ENCODE data around the gene WDR86. TPM values are rescaled to one million over a fixed set of nuclear protein-coding genes. Genes with fewer than 3 reads are reported as not detected.

Gene WDR86
- total and polyA plus RNA-seq, 2 experiments from 2014 or later: not detected

GRCh38 chr7:151349507-151349853 lies 60.4 kb downstream of the WDR86 start:
- no peak overlapping the region for H3K9ac ChIP-seq
- no peaks in the 10 kb centered on the region for H3K9me3 ChIP-seq (ENCODE audit: low read depth)
- no peak overlapping the region for H3K4me2 ChIP-seq (ENCODE audit: unreplicated experiment)
- H3K4me3 ChIP-seq: no peak overlapping the region
- 93 to 94% methylated on average over 5 of the region's 5 CpGs for WGBS, 2 experiments (ENCODE audit: low coverage in 1 of 2, low lambda C conversion rate in 2 of 2, missing lambda C conversion rate in 2 of 2)
- H3K27ac ChIP-seq: no peak overlapping the region
- H3F3A ChIP-seq (ENCODE audit: insufficient read depth): peaks cover 18% of the 10 kb centered on the region
- no peaks in the 10 kb centered on the region for H3K27me3 ChIP-seq (replicated peaks; ENCODE audit: insufficient read depth)
- peaks cover 12% of the 10 kb centered on the region for H3K79me2 ChIP-seq (ENCODE audit: insufficient read depth)
- H3K36me3 ChIP-seq (ENCODE audit: low read depth): peaks cover 35% of the 10 kb centered on the region
- no peaks in the 10 kb centered on the region for H4K20me1 ChIP-seq (ENCODE audit: insufficient read depth)
- no peak overlapping the region for H2AFZ ChIP-seq
- no peak for TF ChIP-seq EZH2 (IDR thresholded peaks at IDR 0.05; ENCODE audit: insufficient read depth, poor library complexity, severe bottlenecking)
- TF ChIP-seq EZH2phosphoT487 (IDR thresholded peaks at IDR 0.05; ENCODE audit: insufficient read depth, low read depth): no peak
- in situ Hi-C loops (cut with MboI): no loop called here
- no peak for DNase-seq
- no peaks in the 10 kb centered on the region for H3K9me2 ChIP-seq (ENCODE audit: insufficient read depth)
- H3K4me1 ChIP-seq (ENCODE audit: insufficient read depth): peaks cover 5% of the 10 kb centered on the region

- H2AFZ ChIP-seq: no peak overlapping the region
- H3K4me3 ChIP-seq: no peak overlapping the region
- H3F3A ChIP-seq (ENCODE audit: insufficient read depth): peaks cover 18% of the 10 kb centered on the region
- no peaks in the 10 kb centered on the region for H3K27me3 ChIP-seq (replicated peaks; ENCODE audit: insufficient read depth)
- H3K9me2 ChIP-seq (ENCODE audit: insufficient read depth): no peaks in the 10 kb centered on the region
- WGBS, 2 experiments (ENCODE audit: low coverage in 1 of 2, low lambda C conversion rate in 2 of 2, missing lambda C conversion rate in 2 of 2): 67 to 76% methylated on average over 4 of the region's 4 CpGs
- peaks cover 5% of the 10 kb centered on the region for H3K4me1 ChIP-seq (ENCODE audit: insufficient read depth)
- H4K20me1 ChIP-seq (ENCODE audit: insufficient read depth): no peaks in the 10 kb centered on the region
- H3K9ac ChIP-seq: no peak overlapping the region
- TF ChIP-seq EZH2phosphoT487 (IDR thresholded peaks at IDR 0.05; ENCODE audit: insufficient read depth, low read depth) (no peak), EZH2 (IDR thresholded peaks at IDR 0.05; ENCODE audit: insufficient read depth, poor library complexity, severe bottlenecking) (no peak)
- H3K9me3 ChIP-seq (ENCODE audit: low read depth): no peaks in the 10 kb centered on the region
- no peak for DNase-seq
- peaks cover 16% of the 10 kb centered on the region for H3K79me2 ChIP-seq (ENCODE audit: insufficient read depth)
- H3K27ac ChIP-seq: no peak overlapping the region
- peaks cover 35% of the 10 kb centered on the region for H3K36me3 ChIP-seq (ENCODE audit: low read depth)
- H3K4me2 ChIP-seq (ENCODE audit: unreplicated experiment): no peak overlapping the region
- in situ Hi-C loops (cut with MboI): no loop called here
Observed at GRCh38 chr7:151348970-151349369, 60.9 kb downstream of the WDR86 start.

DNA sequence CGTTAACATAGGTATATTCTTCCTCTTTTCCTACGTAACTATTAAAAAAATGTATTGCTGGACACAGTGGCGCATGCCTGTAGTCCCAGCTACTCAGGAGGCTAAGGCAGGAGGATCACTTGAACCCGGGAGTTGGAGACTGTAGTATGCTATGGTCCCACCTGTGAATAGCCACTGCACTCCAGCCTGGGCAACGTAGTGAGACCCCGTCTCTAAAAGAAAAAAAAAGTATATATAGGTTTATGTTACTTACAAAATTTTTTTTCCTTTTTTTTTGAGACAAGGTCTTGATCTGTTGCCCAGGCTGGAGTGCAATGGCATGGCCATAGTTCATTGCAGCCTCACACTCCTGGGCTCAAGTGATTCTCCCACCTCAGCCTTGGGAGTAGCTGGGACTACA lies 62.6 kb downstream of the WDR86 start:
- no peak overlapping the region for H3K4me2 ChIP-seq (ENCODE audit: unreplicated experiment)
- no peak overlapping the region for H3K4me3 ChIP-seq
- no peak for DNase-seq
- 88 to 91% methylated on average over 6 of the region's 6 CpGs for WGBS, 2 experiments (ENCODE audit: low coverage in 1 of 2, low lambda C conversion rate in 2 of 2, missing lambda C conversion rate in 2 of 2)
- H3K27ac ChIP-seq: no peak overlapping the region
- no peaks in the 10 kb centered on the region for H3K9me3 ChIP-seq (ENCODE audit: low read depth)
- in situ Hi-C loops (cut with MboI): no loop called here
- H3K4me1 ChIP-seq (ENCODE audit: insufficient read depth): peaks cover 14% of the 10 kb centered on the region
- H3F3A ChIP-seq (ENCODE audit: insufficient read depth): peaks cover 18% of the 10 kb centered on the region
- no peak overlapping the region for H2AFZ ChIP-seq
- H3K9me2 ChIP-seq (ENCODE audit: insufficient read depth): no peaks in the 10 kb centered on the region
- H3K36me3 ChIP-seq (ENCODE audit: low read depth): peaks cover 26% of the 10 kb centered on the region
- H3K27me3 ChIP-seq (replicated peaks; ENCODE audit: insufficient read depth): no peaks in the 10 kb centered on the region
- H4K20me1 ChIP-seq (ENCODE audit: insufficient read depth): no peaks in the 10 kb centered on the region
- H3K9ac ChIP-seq: no peak overlapping the region
- peaks cover 25% of the 10 kb centered on the region for H3K79me2 ChIP-seq (ENCODE audit: insufficient read depth)
- TF ChIP-seq EZH2phosphoT487 (IDR thresholded peaks at IDR 0.05; ENCODE audit: insufficient read depth, low read depth): no peak
- TF ChIP-seq EZH2 (IDR thresholded peaks at IDR 0.05; ENCODE audit: insufficient read depth, poor library complexity, severe bottlenecking): no peak

DNA sequence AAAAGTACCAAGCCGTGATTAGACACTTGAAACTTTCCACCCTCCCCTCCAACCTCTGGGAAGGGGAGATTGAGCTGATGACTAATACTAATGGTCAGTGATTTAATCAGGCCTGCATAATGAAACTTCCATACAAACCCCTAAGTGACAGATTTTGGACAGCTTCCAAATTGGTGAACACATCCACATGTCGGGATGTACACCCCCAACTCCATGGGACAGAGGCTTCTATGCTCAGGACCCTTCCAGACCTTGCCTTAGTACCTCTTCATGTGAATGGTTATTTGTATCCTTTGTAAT lies 63.4 kb downstream of the WDR86 start:
- Histone ChIP-seq H3K27ac (no peak overlapping the region), H3K4me1 (ENCODE audit: insufficient read depth) (peaks cover 14% of the 10 kb centered on the region), H3K27me3 (replicated peaks; ENCODE audit: insufficient read depth) (no peaks in the 10 kb centered on the region), H3F3A (ENCODE audit: insufficient read depth) (peaks cover 18% of the 10 kb centered on the region), H3K4me3 (no peak overlapping the region), H3K9me3 (ENCODE audit: low read depth) (no peaks in the 10 kb centered on the region), H3K79me2 (ENCODE audit: insufficient read depth) (peaks cover 29% of the 10 kb centered on the region), H4K20me1 (ENCODE audit: insufficient read depth) (no peaks in the 10 kb centered on the region), H3K9ac (no peak overlapping the region), H3K36me3 (ENCODE audit: low read depth) (peaks cover 18% of the 10 kb centered on the region; the same call in 1 of the 2 replicates), H2AFZ (no peak overlapping the region), H3K4me2 (ENCODE audit: unreplicated experiment) (no peak overlapping the region), H3K9me2 (ENCODE audit: insufficient read depth) (no peaks in the 10 kb centered on the region)
- in situ Hi-C loops (cut with MboI): no loop called here
- no peak for TF ChIP-seq EZH2 (IDR thresholded peaks at IDR 0.05; ENCODE audit: insufficient read depth, poor library complexity, severe bottlenecking)
- no peak for TF ChIP-seq EZH2phosphoT487 (IDR thresholded peaks at IDR 0.05; ENCODE audit: insufficient read depth, low read depth)
- DNase-seq: no peak
- WGBS, 2 experiments (ENCODE audit: low coverage in 1 of 2, low lambda C conversion rate in 2 of 2, missing lambda C conversion rate in 2 of 2): 35 to 48% methylated on average over 2 of the region's 2 CpGs
